ENCODE results near the gene FANCL.

DNA sequence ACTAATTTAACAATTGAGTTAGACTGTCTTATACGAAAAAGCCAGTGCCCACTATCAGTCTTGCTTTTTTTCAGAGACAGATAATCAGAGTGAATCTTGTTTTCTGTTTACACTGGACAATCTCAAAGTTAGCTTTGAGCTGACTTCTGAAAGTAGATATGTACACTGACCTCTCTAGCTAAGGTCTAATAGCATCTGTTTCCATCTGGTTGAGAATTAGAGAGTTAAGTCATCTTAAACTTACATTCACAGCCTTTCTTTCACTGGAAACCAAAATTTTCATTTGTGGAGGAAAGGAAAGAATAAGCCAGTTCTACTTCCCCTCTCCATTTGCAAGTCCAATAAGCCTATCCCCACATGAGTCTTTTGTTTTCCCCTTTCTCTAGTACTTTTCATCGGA lies 105.3 kb downstream of the FANCL start:
- TF ChIP-seq, protein P1, sequence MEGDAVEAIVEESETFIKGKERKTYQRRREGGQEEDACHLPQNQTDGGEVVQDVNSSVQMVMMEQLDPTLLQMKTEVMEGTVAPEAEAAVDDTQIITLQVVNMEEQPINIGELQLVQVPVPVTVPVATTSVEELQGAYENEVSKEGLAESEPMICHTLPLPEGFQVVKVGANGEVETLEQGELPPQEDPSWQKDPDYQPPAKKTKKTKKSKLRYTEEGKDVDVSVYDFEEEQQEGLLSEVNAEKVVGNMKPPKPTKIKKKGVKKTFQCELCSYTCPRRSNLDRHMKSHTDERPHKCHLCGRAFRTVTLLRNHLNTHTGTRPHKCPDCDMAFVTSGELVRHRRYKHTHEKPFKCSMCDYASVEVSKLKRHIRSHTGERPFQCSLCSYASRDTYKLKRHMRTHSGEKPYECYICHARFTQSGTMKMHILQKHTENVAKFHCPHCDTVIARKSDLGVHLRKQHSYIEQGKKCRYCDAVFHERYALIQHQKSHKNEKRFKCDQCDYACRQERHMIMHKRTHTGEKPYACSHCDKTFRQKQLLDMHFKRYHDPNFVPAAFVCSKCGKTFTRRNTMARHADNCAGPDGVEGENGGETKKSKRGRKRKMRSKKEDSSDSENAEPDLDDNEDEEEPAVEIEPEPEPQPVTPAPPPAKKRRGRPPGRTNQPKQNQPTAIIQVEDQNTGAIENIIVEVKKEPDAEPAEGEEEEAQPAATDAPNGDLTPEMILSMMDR (IDR thresholded peaks at IDR 0.05): no peak
- no peak for TF ChIP-seq POLR2A (IDR thresholded peaks at IDR 0.05)

Measured in heart left ventricle (tissue), 13 donors.